ENCODE measurements around the gene PATE2. TPM values are rescaled to one million over a fixed set of nuclear protein-coding genes. Genes with fewer than 3 reads are reported as not detected.

Gene PATE2
- not detected for polyA plus RNA-seq (2013, experiment 1 of 2)
- polyA plus RNA-seq (2013, experiment 2 of 2) = not detected

DNA sequence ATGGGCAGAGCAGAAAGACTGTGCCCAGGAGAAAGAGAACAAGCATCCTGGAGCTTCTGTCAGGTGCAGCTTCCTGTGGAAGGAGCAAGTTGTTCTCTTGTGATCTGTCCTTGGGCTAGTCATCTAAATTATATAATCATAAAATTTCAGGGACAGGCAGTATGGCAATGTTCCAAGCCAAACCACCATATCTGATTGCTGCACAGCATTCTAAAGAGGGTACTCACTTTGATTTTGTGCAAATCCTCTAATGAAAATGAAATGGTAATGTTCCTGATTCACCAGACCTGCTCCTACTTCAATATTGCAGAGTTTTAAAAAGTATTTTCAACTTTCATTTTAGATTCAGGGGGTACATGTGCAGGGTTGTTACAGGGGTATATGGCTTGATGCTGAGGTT, at the start of gene PATE2:
Gene PATE2, minus strand, starts transcription at position 101 of the 400 bp plus-strand sequence. Its CDS starts 55 bp downstream, at position 46.
- Histone ChIP-seq H3K4me1 (ENCODE audit: control insufficient read depth, insufficient read depth, low read length, poor library complexity, severe bottlenecking) (no peaks in the 10 kb centered on the region), H3K4me3 (ENCODE audit: extremely low read depth, insufficient read depth, low read length, poor library complexity, severe bottlenecking) (no peak within 1 kb of the TSS), H3K27ac (ENCODE audit: low read depth, low read length, severe bottlenecking) (no peak within 1 kb of the TSS), H3K9me3 (ENCODE audit: control insufficient read depth, low read length) (no peaks in the 10 kb centered on the region), H3K36me3 (ENCODE audit: control insufficient read depth, insufficient read depth, low read length) (no peaks in the 10 kb centered on the region)

DNA sequence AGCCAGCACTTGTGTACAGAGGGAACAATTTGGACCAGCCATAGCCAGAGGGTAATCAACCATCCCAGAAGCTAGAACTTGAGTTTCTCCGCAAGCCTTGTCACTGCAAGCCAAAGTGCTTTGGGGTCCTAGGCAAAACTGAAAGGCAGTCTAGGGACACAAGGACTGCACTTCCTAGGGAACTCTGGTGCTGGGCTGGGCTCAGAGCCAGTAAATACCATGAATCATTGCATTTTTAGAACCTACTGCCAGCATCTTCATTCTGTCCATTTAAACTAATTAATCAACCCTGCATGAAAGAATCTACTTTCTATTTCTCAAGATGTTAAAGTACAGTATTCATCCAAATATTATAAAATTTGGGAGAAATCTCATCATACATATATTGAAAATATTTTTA, 29.3 kb upstream of the PATE2 start:
- no peak overlapping the region for H3K27ac ChIP-seq (ENCODE audit: low read depth, low read length, severe bottlenecking)
- peaks cover 2% of the 10 kb centered on the region for H3K9me3 ChIP-seq (ENCODE audit: control insufficient read depth, low read length)
- no peak overlapping the region for H3K4me3 ChIP-seq (ENCODE audit: extremely low read depth, insufficient read depth, low read length, poor library complexity, severe bottlenecking)
- WGBS, 2 experiments (ENCODE audit: insufficient coverage in 2 of 2) = 82 to 89% methylated on average over 1 of the region's 1 CpG
- H3K36me3 ChIP-seq (ENCODE audit: control insufficient read depth, insufficient read depth, low read length) = no peaks in the 10 kb centered on the region
- no peaks in the 10 kb centered on the region for H3K4me1 ChIP-seq (ENCODE audit: control insufficient read depth, insufficient read depth, low read length, poor library complexity, severe bottlenecking)

DNA sequence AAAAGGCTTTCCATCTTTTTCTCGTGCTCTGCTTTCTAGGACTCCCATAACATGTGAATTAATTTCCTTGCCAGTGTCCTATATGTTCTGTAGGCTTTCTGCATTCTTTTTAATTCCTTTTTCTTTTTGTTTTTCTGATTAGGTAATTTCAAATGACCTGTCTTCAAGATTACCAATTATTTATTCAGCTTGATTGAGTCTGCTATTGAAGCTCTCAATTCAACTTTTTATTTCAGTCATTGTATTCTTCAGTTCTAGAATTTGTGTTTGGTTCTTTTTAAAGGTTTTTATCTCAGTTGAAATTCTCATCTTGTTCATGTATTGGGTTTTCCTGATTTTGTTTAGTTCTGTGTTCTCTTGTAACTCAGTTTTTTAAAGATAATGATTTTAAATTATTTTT, 23.8 kb upstream of the PATE2 start:
- WGBS, 2 experiments (ENCODE audit: insufficient coverage in 2 of 2) = no CpG with 5 or more reads among the region's 1 CpG
- Histone ChIP-seq H3K4me1 (ENCODE audit: control insufficient read depth, insufficient read depth, low read length, poor library complexity, severe bottlenecking) (no peaks in the 10 kb centered on the region), H3K36me3 (ENCODE audit: control insufficient read depth, insufficient read depth, low read length) (no peaks in the 10 kb centered on the region), H3K9me3 (ENCODE audit: control insufficient read depth, low read length) (peaks cover 4% of the 10 kb centered on the region), H3K4me3 (ENCODE audit: extremely low read depth, insufficient read depth, low read length, poor library complexity, severe bottlenecking) (no peak overlapping the region), H3K27ac (ENCODE audit: low read depth, low read length, severe bottlenecking) (no peak overlapping the region)

DNA sequence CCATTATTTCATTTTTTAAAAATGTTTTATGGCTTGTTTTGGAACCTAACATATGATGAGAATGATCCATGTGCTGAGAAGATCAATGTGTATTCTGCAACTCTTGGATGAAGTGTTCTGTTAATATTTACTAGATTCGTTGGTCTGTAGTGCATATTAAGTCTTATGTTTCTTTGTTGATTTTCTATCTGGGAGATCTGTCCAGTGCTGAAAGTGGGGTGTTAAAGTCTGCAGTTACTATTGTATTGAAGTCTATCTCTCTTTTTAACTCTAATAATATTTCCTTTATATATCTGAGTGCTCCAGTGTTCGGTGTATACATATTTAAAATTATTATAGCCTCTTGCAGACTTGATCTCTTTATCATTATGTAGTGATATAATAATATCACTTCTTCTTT, 21.2 kb upstream of the PATE2 start:
- WGBS, 2 experiments (ENCODE audit: insufficient coverage in 2 of 2) = no CpG with 5 or more reads among the region's 2 CpGs

DNA sequence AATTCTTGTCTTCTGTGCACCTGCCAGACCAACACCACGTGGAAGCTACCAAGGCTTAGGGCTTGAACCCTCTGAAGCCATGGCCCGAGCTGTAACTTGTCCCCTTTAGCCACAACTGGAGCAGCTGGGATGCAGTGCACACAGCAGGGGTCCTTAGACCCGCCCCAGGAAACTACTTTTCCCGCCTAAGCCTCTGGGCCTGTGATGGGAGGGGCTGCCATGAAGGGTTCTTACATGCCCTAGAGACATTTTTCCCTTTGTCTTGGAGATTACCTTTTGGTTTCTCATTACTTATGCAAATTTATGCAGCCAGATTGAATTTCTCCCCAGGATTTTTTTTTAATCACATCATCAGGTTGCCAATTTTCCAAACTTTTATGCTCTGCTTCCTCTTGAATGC, 19.0 kb upstream of the PATE2 start:
- H3K4me3 ChIP-seq (ENCODE audit: extremely low read depth, insufficient read depth, low read length, poor library complexity, severe bottlenecking) = no peak overlapping the region
- H3K27ac ChIP-seq (ENCODE audit: low read depth, low read length, severe bottlenecking) = no peak overlapping the region
- WGBS, 2 experiments (ENCODE audit: insufficient coverage in 2 of 2) = 42 to 47% methylated on average over 3 of the region's 4 CpGs
- no peaks in the 10 kb centered on the region for H3K36me3 ChIP-seq (ENCODE audit: control insufficient read depth, insufficient read depth, low read length)
- H3K4me1 ChIP-seq (ENCODE audit: control insufficient read depth, insufficient read depth, low read length, poor library complexity, severe bottlenecking) = no peaks in the 10 kb centered on the region
- H3K9me3 ChIP-seq (ENCODE audit: control insufficient read depth, low read length) = peaks cover 3% of the 10 kb centered on the region

More for the DNA sequence above, 21.2 kb upstream of the PATE2 start:
- Histone ChIP-seq H3K4me1 (ENCODE audit: control insufficient read depth, insufficient read depth, low read length, poor library complexity, severe bottlenecking) (no peaks in the 10 kb centered on the region), H3K4me3 (ENCODE audit: extremely low read depth, insufficient read depth, low read length, poor library complexity, severe bottlenecking) (no peak overlapping the region), H3K36me3 (ENCODE audit: control insufficient read depth, insufficient read depth, low read length) (no peaks in the 10 kb centered on the region), H3K9me3 (ENCODE audit: control insufficient read depth, low read length) (peaks cover 4% of the 10 kb centered on the region), H3K27ac (ENCODE audit: low read depth, low read length, severe bottlenecking) (no peak overlapping the region)

DNA sequence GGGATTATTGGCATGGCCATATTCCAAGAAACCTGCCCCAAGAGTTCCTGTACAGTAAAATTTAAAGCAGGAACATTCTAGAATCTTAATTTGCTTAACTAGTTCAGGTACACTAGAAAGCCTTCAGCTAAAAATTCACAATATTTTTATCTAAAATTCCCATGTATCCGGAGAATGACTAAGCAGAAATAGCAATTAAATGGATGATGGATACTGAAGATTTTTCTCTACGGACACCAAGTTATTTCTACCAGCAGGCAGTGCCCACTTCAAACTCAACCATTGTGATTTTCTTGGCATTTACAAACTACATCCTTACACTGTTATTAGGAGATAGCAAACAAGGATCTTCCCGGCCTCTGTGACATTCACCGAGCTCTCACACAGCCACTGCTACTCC, 12.2 kb upstream of the PATE2 start:
- 97 to 100% methylated on average over 2 of the region's 4 CpGs for WGBS, 2 experiments (ENCODE audit: insufficient coverage in 2 of 2)
- H3K4me1 ChIP-seq (ENCODE audit: control insufficient read depth, insufficient read depth, low read length, poor library complexity, severe bottlenecking) = no peaks in the 10 kb centered on the region
- no peaks in the 10 kb centered on the region for H3K36me3 ChIP-seq (ENCODE audit: control insufficient read depth, insufficient read depth, low read length)
- H3K27ac ChIP-seq (ENCODE audit: low read depth, low read length, severe bottlenecking) = no peak overlapping the region
- peaks cover 3% of the 10 kb centered on the region for H3K9me3 ChIP-seq (ENCODE audit: control insufficient read depth, low read length)
- H3K4me3 ChIP-seq (ENCODE audit: extremely low read depth, insufficient read depth, low read length, poor library complexity, severe bottlenecking) = no peak overlapping the region

DNA sequence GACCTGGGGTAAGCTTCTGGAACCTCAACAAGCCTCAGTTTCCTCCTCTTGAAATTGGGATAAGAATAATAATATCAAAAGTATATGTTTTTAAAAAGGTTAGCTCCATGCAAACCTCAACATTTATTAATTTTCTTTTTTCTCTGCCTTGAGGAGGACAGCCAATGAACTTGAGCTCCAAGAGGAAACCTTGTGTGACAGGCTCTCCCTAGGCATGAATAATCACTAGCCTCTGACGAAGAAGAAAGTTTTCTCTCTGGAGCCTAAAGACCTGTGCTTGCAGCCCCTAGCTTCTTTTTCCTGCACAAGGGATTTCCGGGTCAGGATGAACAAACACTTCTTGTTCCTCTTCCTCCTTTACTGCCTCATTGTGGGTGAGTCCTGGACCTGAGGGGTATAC, 9.2 kb upstream of the PATE2 start, which contains the start of gene PATE3:
Gene PATE3, plus strand, starts transcription at position 301 of the 400 bp plus-strand sequence. Its CDS starts 25 bp downstream, at position 326.
- WGBS, 2 experiments (ENCODE audit: insufficient coverage in 2 of 2) = 60 to 82% methylated on average over 1 of the region's 2 CpGs
- Histone ChIP-seq H3K4me1 (ENCODE audit: control insufficient read depth, insufficient read depth, low read length, poor library complexity, severe bottlenecking) (no peaks in the 10 kb centered on the region), H3K4me3 (ENCODE audit: extremely low read depth, insufficient read depth, low read length, poor library complexity, severe bottlenecking) (no peak within 1 kb of the TSS), H3K9me3 (ENCODE audit: control insufficient read depth, low read length) (no peaks in the 10 kb centered on the region), H3K36me3 (ENCODE audit: control insufficient read depth, insufficient read depth, low read length) (no peaks in the 10 kb centered on the region), H3K27ac (ENCODE audit: low read depth, low read length, severe bottlenecking) (no peak within 1 kb of the TSS)

DNA sequence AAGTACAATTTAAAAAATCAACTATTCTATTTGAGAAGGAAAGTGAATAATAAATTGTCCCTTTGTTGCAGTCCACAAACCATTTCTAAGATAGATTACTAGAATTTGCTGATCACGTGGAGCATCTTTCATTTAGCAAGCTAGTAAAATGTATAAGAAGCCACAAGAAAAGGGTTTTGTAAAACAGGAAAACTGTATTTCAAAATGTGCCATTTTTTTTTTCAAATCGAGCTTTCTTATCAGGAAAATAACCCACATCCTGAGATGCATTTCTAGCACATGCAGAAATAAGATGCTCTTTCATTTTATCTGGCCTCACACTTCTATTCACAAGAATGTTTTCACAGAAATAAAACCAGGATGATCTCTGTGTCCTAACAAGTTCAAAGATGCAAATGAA, 6.0 kb upstream of the PATE2 start:
- Histone ChIP-seq H3K27ac (ENCODE audit: low read depth, low read length, severe bottlenecking) (no peak overlapping the region), H3K4me3 (ENCODE audit: extremely low read depth, insufficient read depth, low read length, poor library complexity, severe bottlenecking) (no peak overlapping the region), H3K36me3 (ENCODE audit: control insufficient read depth, insufficient read depth, low read length) (no peaks in the 10 kb centered on the region), H3K9me3 (ENCODE audit: control insufficient read depth, low read length) (no peaks in the 10 kb centered on the region), H3K4me1 (ENCODE audit: control insufficient read depth, insufficient read depth, low read length, poor library complexity, severe bottlenecking) (no peaks in the 10 kb centered on the region)
- 20 to 38% methylated on average over 1 of the region's 2 CpGs for WGBS, 2 experiments (ENCODE audit: insufficient coverage in 2 of 2)

DNA sequence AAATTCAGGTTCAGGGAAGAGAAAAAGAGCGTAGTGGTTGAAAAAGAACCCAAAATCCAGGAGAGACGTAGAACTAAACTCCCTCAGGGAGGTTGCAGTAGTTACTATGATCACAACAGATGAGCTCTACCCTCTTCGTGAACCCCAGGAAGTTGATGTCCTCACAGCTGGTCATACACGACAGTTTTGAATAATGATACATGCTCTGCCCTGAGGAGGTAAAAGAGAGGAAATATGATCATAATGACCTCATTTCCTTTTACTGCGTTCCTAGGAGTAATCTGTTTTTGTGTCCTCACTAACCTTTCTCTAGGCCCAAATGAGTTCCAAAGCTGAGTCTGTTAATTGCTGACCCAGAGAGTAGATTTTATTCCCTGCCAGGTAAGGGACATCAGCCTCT, 1.3 kb downstream of the PATE2 start:
- Histone ChIP-seq H3K36me3 (ENCODE audit: control insufficient read depth, insufficient read depth, low read length) (no peaks in the 10 kb centered on the region), H3K27ac (ENCODE audit: low read depth, low read length, severe bottlenecking) (no peak overlapping the region), H3K4me3 (ENCODE audit: extremely low read depth, insufficient read depth, low read length, poor library complexity, severe bottlenecking) (no peak overlapping the region), H3K9me3 (ENCODE audit: control insufficient read depth, low read length) (no peaks in the 10 kb centered on the region), H3K4me1 (ENCODE audit: control insufficient read depth, insufficient read depth, low read length, poor library complexity, severe bottlenecking) (no peaks in the 10 kb centered on the region)
- 87% methylated on average over 4 of the region's 5 CpGs for WGBS, 2 experiments (ENCODE audit: insufficient coverage in 2 of 2)

DNA sequence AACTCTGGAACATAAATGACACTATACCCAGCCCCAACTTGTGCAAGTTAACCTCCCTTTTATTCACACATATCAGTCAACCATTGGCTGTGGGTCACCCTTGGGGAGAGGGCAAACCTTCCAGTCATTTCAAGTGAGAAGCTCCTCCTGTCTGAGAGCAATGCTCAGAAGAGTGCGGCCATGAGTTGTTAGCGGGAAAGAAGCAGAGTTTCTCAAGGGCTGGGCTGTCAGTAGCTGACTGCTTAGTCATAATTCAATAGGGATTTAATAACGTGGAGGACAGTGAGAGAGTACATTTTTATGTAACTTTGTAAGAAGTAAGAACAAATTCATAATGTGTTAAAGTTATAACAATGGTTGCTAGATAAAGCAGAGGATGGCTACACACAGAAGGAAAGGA, 5.1 kb downstream of the PATE2 start:
- Histone ChIP-seq H3K9me3 (ENCODE audit: control insufficient read depth, low read length) (no peaks in the 10 kb centered on the region), H3K4me3 (ENCODE audit: extremely low read depth, insufficient read depth, low read length, poor library complexity, severe bottlenecking) (no peak overlapping the region), H3K4me1 (ENCODE audit: control insufficient read depth, insufficient read depth, low read length, poor library complexity, severe bottlenecking) (no peaks in the 10 kb centered on the region), H3K36me3 (ENCODE audit: control insufficient read depth, insufficient read depth, low read length) (no peaks in the 10 kb centered on the region), H3K27ac (ENCODE audit: low read depth, low read length, severe bottlenecking) (no peak overlapping the region)
- 81 to 95% methylated on average over 2 to 3 of the region's 3 CpGs for WGBS, 2 experiments (ENCODE audit: insufficient coverage in 2 of 2)

DNA sequence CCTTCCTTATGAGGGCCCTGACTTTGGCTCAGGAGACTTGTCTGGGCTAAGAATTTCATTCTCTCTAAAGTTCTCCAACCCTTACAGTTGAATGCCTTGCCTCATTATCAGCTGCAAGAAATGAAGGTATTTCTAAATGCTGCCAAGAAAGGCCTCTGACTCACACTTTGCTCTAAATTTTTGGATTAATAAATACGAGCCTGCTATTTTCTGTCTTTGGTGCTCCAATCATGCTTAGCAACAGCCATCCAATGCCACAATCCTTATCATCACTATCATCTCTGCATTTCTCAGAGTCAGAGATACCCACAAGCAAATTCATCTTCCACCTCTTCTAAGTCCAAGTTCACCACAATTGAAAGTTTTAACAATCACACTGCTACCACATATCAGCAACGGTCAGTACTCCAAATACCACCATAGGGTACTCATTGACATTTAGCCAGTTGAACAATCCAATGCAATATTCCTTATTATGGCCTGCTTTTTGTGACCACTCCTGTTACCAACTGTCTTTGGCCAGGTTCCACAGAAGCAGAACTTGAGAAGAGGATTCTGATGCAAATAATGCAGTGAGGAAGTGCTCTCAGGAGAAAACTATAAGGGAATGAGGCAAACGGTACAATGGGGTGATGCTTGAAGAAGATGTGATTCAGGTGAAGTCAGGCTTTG, 5.7 kb downstream of the PATE2 start:
- H3K36me3 ChIP-seq (ENCODE audit: control insufficient read depth, insufficient read depth, low read length) = no peaks in the 10 kb centered on the region
- H3K4me3 ChIP-seq (ENCODE audit: extremely low read depth, insufficient read depth, low read length, poor library complexity, severe bottlenecking) = no peak overlapping the region
- no peaks in the 10 kb centered on the region for H3K9me3 ChIP-seq (ENCODE audit: control insufficient read depth, low read length)
- WGBS, 2 experiments (ENCODE audit: insufficient coverage in 2 of 2) = 78 to 83% methylated on average over 2 of the region's 3 CpGs
- H3K27ac ChIP-seq (ENCODE audit: low read depth, low read length, severe bottlenecking) = no peak overlapping the region
- H3K4me1 ChIP-seq (ENCODE audit: control insufficient read depth, insufficient read depth, low read length, poor library complexity, severe bottlenecking) = no peaks in the 10 kb centered on the region

Data from mesodermal cell (in vitro differentiated cells).